GM03348 (cell line): Measurements from ENCODE around the gene N4BP3.

Source experiments
- DNase-seq: peaks from one replicate; pipeline ENCODE4 v3.0.0; 2012; ENCODE audit warnings: low spot score

Gene N4BP3

GRCh38 chr5:178150977-178151734 is 37.8 kb downstream of the N4BP3 start:
- DNase-seq, result peak; percentile 32

- DNase-seq, result no peak
Measured at GRCh38 chr5:178152491-178153444, 39.4 kb downstream of the N4BP3 start.

GRCh38 chr5:178153530-178154340 is 40.4 kb downstream of the N4BP3 start, which contains the start of gene NHP2:
TSS of gene NHP2 (minus strand) at chr5:178153885. CDS start at chr5:178153817, 68 bp downstream.
- peak; percentile 99 for DNase-seq

- no peak for DNase-seq
Measured at GRCh38 chr5:178155065-178155464, 41.7 kb downstream of the N4BP3 start.

- no peak for DNase-seq
Measured at GRCh38 chr5:178160176-178160575, 46.8 kb downstream of the N4BP3 start.

- no peak for DNase-seq
Measured at GRCh38 chr5:178162481-178162880, 49.1 kb downstream of the N4BP3 start.

- peak; percentile 93 for DNase-seq
Measured at GRCh38 chr5:178163772-178164735, 50.7 kb downstream of the N4BP3 start.

GRCh38 chr5:178165581-178165980 is 52.2 kb downstream of the N4BP3 start:
- DNase-seq, result no peak

GRCh38 chr5:178170455-178170854 is 57.1 kb downstream of the N4BP3 start:
- DNase-seq, result no peak

- no peak for DNase-seq
Measured at GRCh38 chr5:178174456-178174855, 61.1 kb downstream of the N4BP3 start.
